Testis (tissue), 3 donors: ENCODE measurements around the gene PSMA3. TPM values are rescaled to one million over a fixed set of nuclear protein-coding genes. Genes with fewer than 3 reads are reported as not detected.

Source experiments
- DNase-seq: peaks from one replicate; pipeline ENCODE4 v3.0.0-alpha.2; 2019
- H3K27ac ChIP-seq, 2 donors: fragments of 200-600 bp; sonication (generic); one replicate each; pipeline ENCODE4 v1.5.1; 2019
- H3K27me3 ChIP-seq: fragments of 200-600 bp; sonication (generic); one replicate; pipeline ENCODE4 v1.5.1; 2019
- H3K36me3 ChIP-seq: fragments of 200-600 bp; sonication (generic); one replicate; pipeline ENCODE4 v1.5.1; 2017; ENCODE audit warnings: low read depth; ENCODE audit errors: missing control alignments
- H3K4me1 ChIP-seq: fragments of 200-600 bp; sonication (generic); one replicate; pipeline ENCODE4 v1.5.1; 2019
- H3K4me3 ChIP-seq, 2 donors: fragments of 200-600 bp; sonication (generic); one replicate each; pipeline ENCODE4 v1.5.1; 2017 to 2019
- H3K9me3 ChIP-seq: fragments of 200-600 bp; sonication (generic); one replicate; pipeline ENCODE4 v1.5.1; 2017
- POLR2A ChIP-seq: fragments of 450-650 bp; IDR thresholded peaks from one replicate; pipeline ENCODE4 v1.6.1; 2017; ENCODE audit warnings: antibody characterized with exemption, mild to moderate bottlenecking, moderate library complexity
- WGBS, 2 donors: methylation state at CpG; one replicate each; pipeline ENCODE4 v1.1.5; 2018; 5-methylcytosine and 5-hydroxymethylcytosine counted together
- intact Hi-C: fragments of 100-400 bp; cut with DNase I; formaldehyde crosslinking; loops from one replicate; pipeline ENCODE4 v1.15.1; 2023; ENCODE audit warnings: low total_unique reads
- polyA plus RNA-seq: library from polyadenylated mRNA; stranded (reverse); fragments of 350-450 nt; fragmentation: Illumina TruSeq; extraction: RNeasy Lipid Tissue Mini Kit (QIAGEN cat#74804); gene quantifications from one replicate; pipeline ENCODE4 v1.2.3, GENCODE V29; 2014; ENCODE audit warnings: low read depth, low replicate concordance; ENCODE audit not compliant: insufficient read depth
- total RNA-seq, 2 donors: library from RNA; depleted of rRNA; stranded (reverse); fragments of >200 nt; gene quantifications; one replicate each; pipeline ENCODE4 v1.2.3, GENCODE V29; 2016
- TF ChIP-seq, protein P1 (sequence below), 3 experiments: fragments of 450-650 bp in 2 of 3; fragments of 200-600 bp in 1 of 3; sonication (generic) in 1 of 3; IDR thresholded peaks; one replicate each; pipeline ENCODE4 v1.5.1; 2016 to 2019; ENCODE audit warnings: antibody characterized with exemption in 3 of 3, mild to moderate bottlenecking in 2 of 3, moderate library complexity in 1 of 3

Gene PSMA3
- total and polyA plus RNA-seq, 3 donors from 2014 or later, result 84.0 to 88.7 (median 87.6) TPM

DNA sequence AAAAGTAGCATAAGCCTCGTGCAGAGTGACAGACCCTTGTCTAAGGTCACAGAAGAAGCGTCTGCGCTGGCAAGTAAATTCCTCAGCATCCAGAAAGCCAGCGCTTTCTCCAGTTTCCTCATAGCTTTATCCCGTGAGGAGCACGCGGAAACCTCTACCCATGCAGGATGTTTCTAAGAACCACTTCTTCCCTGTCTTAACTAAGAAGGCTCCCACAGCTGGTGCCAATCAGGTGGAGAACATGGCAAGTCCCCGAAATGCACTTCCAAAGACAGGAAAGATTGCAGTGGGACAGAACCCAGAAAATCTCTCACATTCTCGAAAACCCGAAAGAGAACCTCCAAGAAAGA lies 52.7 kb downstream of the PSMA3 start:
- no peak for TF ChIP-seq POLR2A
- TF ChIP-seq, protein P1, sequence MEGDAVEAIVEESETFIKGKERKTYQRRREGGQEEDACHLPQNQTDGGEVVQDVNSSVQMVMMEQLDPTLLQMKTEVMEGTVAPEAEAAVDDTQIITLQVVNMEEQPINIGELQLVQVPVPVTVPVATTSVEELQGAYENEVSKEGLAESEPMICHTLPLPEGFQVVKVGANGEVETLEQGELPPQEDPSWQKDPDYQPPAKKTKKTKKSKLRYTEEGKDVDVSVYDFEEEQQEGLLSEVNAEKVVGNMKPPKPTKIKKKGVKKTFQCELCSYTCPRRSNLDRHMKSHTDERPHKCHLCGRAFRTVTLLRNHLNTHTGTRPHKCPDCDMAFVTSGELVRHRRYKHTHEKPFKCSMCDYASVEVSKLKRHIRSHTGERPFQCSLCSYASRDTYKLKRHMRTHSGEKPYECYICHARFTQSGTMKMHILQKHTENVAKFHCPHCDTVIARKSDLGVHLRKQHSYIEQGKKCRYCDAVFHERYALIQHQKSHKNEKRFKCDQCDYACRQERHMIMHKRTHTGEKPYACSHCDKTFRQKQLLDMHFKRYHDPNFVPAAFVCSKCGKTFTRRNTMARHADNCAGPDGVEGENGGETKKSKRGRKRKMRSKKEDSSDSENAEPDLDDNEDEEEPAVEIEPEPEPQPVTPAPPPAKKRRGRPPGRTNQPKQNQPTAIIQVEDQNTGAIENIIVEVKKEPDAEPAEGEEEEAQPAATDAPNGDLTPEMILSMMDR (IDR thresholded peaks at IDR 0.05), result no peak
- Histone ChIP-seq H3K27me3 (no peaks in the 10 kb centered on the region), H3K27ac (peak overlapping the region; percentile 97), H3K9me3 (no peaks in the 10 kb centered on the region), H3K36me3 (no peaks in the 10 kb centered on the region), H3K4me3 (peak overlapping the region; percentile 68 to 96), H3K4me1 (peaks cover 12% of the 10 kb centered on the region)
- DNase-seq, result peak; percentile 73
- WGBS, 2 donors, result 0 to 1% methylated on average over 10 of the region's 10 CpGs
- intact Hi-C loops, result no loop called here

DNA sequence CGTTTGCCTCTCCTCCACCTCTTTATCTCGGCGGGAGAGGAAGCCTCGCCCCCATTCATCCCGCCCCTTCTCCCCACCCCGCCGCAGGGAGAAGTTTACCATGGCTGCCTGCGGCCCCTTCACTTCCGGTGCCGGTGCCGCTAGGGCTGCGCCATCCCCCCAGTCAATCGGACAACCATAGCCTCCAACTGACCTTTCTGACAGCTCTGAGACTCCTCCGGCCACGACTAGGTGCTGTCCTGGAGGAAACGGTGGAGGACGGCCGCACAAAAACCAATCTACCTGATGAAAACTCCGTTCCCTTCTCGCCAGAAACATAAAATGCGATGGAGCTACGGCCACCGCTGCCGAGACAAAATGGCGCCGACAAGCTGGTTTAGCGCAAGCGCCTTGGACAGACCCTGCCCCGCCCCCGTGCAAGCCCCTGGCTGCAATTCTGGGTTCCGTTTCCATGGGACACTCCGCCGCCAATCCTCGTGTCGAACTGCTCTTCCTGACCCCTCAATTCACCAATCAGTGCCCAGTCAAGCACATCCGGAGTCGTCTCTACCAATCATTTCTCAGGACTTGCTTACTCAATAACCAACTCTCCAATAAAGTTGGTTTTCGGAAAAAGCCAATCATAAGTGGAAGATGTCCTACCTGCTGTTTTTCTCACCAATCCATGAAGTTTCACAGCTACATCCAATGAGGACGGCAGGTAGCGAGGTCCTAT lies 53.3 kb downstream of the PSMA3 start:
- TF ChIP-seq POLR2A, result no peak
- TF ChIP-seq, protein P1 (IDR thresholded peaks at IDR 0.05), result peak in 1 of 3 experiments; percentile 16
- intact Hi-C loops, result no loop called here
- 1% methylated on average over 38 to 40 of the region's 40 CpGs for WGBS, 2 donors
- Histone ChIP-seq H3K27me3 (no peaks in the 10 kb centered on the region), H3K9me3 (no peaks in the 10 kb centered on the region), H3K4me3 (peak overlapping the region; percentile 90 to 96), H3K27ac (peak overlapping the region; percentile 97), H3K36me3 (no peaks in the 10 kb centered on the region), H3K4me1 (peaks cover 12% of the 10 kb centered on the region)
- DNase-seq, result peak; percentile 99

DNA sequence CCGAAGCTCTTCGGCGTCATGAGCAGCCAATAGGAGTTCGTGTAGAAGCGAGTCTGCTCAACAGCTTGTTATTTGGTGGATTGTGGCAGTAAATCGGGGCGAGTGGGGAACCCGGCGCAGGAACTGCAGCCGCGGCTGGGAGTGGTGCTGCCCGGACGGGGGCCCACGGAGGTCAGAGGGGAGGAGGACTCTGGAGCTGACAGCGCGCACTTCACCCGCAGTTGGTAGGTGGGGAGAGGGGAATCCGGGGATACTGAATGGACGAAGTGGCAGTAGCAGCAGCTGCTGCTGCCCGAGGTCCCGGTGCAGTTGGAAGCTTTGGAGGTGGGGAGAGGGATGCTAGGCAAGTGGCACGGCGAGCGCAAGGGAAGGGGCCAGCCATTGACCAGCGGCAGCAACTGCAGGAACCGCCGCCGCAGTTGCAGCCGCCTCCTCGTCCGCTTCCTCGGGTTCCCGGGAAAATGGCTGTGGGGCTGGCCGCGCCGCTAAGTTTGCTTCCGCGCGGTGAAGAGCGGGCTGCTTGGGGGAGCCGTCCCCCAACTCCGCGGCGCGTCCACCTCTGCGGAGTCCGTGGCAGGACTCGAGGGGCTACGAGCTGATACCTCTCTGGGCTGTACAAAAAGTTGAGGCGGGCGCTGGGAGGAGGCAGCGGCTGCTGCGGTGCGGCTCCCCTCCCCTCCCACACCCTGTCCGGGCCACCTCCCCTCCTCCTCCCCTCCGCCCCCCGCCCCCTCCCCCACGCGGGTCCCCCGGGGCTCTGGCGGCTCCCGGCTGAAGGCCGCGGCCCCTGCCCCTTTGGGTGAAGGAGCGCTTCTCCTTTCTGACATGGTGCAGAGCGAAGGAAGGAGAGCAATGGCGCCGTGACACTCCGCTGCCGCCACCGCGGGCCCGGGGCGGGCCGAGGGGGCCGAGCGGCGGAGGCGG lies 54.1 kb downstream of the PSMA3 start, which contains the start of gene ARID4A:
Gene ARID4A (plus strand): TSS at position 79 of the 924 bp plus-strand sequence. CDS start 1,300 bp downstream, outside the sequence.
- H3K4me3 ChIP-seq, result peak within 1 kb of the TSS; percentile 90 to 96
- peak; percentile 97 for DNase-seq
- peaks cover 12% of the 10 kb centered on the region for H3K4me1 ChIP-seq
- WGBS, 2 donors, result 0 to 1% methylated on average over 20 to 57 of the region's 79 CpGs
- peak; percentile 92 for TF ChIP-seq POLR2A
- TF ChIP-seq, protein P1 (IDR thresholded peaks at IDR 0.05), result no peak
- H3K36me3 ChIP-seq, result no peaks in the 10 kb centered on the region
- peak within 1 kb of the TSS; percentile 97 for H3K27ac ChIP-seq
- intact Hi-C loops, result no loop called here
- no peaks in the 10 kb centered on the region for H3K27me3 ChIP-seq
- no peaks in the 10 kb centered on the region for H3K9me3 ChIP-seq

DNA sequence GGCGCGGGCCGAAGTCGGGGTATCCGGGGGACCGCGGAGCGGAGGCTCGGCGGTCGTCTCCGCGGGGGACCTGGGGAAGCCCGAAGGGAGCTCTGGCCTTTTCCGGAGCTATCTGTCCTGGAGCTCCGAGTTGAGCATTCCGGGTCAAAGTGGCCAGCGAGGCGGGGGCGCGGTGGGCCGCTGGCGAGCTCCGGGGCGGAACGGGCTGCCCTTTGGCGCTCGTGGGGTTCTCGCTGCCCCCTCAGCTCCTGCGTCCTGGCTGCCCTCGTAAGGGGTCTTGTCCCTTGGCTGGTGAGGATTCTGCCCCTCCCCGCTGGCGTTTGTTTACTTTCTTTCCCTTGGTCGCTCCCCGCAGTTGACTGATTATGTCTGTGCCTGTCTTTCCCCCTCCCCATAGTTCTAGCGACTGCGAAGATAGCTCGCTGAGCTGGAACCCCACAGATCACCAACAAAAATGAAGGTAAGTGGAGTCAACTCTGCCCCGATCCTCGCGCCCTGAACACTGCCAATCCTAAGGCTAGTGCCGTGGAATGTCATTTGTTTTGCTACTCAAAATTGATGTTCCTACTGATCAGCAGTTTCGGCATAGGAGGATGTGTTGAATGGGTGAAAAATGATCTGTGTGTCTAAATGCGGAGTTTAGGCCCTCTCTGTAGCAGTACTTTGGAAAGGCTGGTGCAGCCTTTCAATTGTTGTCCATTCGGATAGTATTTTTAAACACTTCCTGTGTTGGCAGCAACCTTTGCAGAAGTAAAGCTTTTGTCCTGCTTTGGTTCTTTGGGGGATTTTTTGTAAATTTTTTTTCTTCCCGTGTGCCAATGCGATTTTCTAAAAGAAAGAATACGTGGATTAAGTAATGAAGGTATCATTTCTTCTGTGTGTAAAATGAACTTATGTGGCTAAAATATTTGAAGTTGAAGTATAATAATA lies 55.0 kb downstream of the PSMA3 start:
- Histone ChIP-seq H3K9me3 (no peaks in the 10 kb centered on the region), H3K4me3 (peak overlapping the region; percentile 90 to 96), H3K4me1 (peaks cover 12% of the 10 kb centered on the region), H3K27ac (peak overlapping the region; percentile 92 to 96), H3K36me3 (no peaks in the 10 kb centered on the region), H3K27me3 (no peaks in the 10 kb centered on the region)
- no peak for TF ChIP-seq POLR2A
- intact Hi-C loops, result no loop called here
- 1% methylated on average over 17 to 30 of the region's 48 CpGs for WGBS, 2 donors
- peak; percentile 35 for DNase-seq
